ENCODE measurements around the gene CSNK1E. TPM values are rescaled to one million over a fixed set of nuclear protein-coding genes. Genes with fewer than 3 reads are reported as not detected.

The CSNK1E gene
- total and polyA plus RNA-seq, 2 of the 4 experiments (the other 2 are of a cell fraction): 116 to 276 TPM

DNA sequence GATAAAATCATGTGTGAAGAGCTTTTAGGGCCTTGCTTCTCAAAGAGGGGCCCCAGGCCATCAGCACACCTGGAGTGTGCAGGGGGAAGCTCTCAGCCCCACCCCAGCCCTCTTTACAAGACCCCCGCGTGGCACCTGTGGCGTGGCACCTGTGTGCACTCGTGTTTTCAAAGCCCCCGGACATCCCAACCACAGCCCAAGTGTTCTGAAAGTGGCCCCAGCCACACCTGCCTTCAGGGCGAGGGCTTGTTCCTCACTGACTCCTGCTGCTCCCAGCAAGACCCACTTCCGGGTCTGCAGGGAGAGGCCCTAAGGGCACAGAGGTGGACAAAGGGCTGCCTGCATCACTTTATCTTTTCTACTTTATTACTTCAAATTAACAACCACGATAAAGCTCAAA is 26.9 kb downstream of the CSNK1E start:
- Histone ChIP-seq H3K4me2 (ENCODE audit: low read depth, low read length) (no peak overlapping the region), H3K14ac (replicated peaks; ENCODE audit: low read depth, low read length) (no peak overlapping the region), H2BK120ac (ENCODE audit: low read depth, low read length) (no peak overlapping the region), H3K27me3 (ENCODE audit: control insufficient read depth, insufficient read depth, low read length) (no peaks in the 10 kb centered on the region), H3K9ac (ENCODE audit: low read depth, low read length) (no peak overlapping the region), H3K9me3 (ENCODE audit: control insufficient read depth, insufficient read depth, low read length) (no peaks in the 10 kb centered on the region), H4K91ac (ENCODE audit: insufficient read depth, low read depth, low read length) (no peak overlapping the region), H3K23ac (ENCODE audit: low read depth, low read length) (no peak overlapping the region), H4K20me1 (ENCODE audit: insufficient read depth, low read length) (peaks cover 44% of the 10 kb centered on the region), H3K18ac (ENCODE audit: low read depth, low read length) (no peak overlapping the region), H2BK15ac (ENCODE audit: low read depth, low read length) (no peak overlapping the region), H3K4ac (ENCODE audit: low read depth, low read length) (no peak overlapping the region), H3K9me1 (ENCODE audit: insufficient read depth, low read length) (peaks cover 10% of the 10 kb centered on the region), H3K4me3 (ENCODE audit: insufficient read depth, low read depth, low read length) (no peak overlapping the region), H4K8ac (ENCODE audit: low read depth in 2 of 2, low read length in 2 of 2) (no peak overlapping the region), H2AFZ (replicated peaks; ENCODE audit: low read length, poor library complexity) (no peak overlapping the region), H3K27ac (ENCODE audit: insufficient read depth, low read length) (no peak overlapping the region), H2AK9ac (replicated peaks; ENCODE audit: low read depth, low read length, poor library complexity) (peak overlapping the region; percentile 61), H3K56ac (ENCODE audit: extremely low read depth, insufficient read depth, low read length) (no peak overlapping the region), H2BK5ac (ENCODE audit: low read depth, low read length, poor library complexity, severe bottlenecking) (no peak overlapping the region), H2BK20ac (ENCODE audit: low read depth, low read length) (no peak overlapping the region), H4K5ac (ENCODE audit: low read depth, low read length) (no peak overlapping the region), H2AK5ac (ENCODE audit: low read depth, low read length) (no peak overlapping the region), H3K79me1 (ENCODE audit: low read depth in 1 of 2, low read length in 2 of 2) (peaks cover 11 to 71% of the 10 kb centered on the region in 2 experiments), H3K36me3 (ENCODE audit: control insufficient read depth, insufficient read depth, low read length) (peaks cover 63% of the 10 kb centered on the region), H3K4me1 (ENCODE audit: control insufficient read depth, insufficient read depth, low read length) (peaks cover 6% of the 10 kb centered on the region; the same call in 1 of the 2 replicates)
- ATAC-seq (ENCODE audit: low read depth) (no peak), DNase-seq (no peak)
- no peak for TF ChIP-seq SMC3 (IDR thresholded peaks at IDR 0.05; ENCODE audit: low read depth, low read length)
- no peak for TF ChIP-seq FOS (IDR thresholded peaks at IDR 0.05; ENCODE audit: low read depth, low read length)
- TF ChIP-seq POLR2A (IDR thresholded peaks at IDR 0.05; ENCODE audit: low read depth, low read length): no peak
- TF ChIP-seq, protein P1, sequence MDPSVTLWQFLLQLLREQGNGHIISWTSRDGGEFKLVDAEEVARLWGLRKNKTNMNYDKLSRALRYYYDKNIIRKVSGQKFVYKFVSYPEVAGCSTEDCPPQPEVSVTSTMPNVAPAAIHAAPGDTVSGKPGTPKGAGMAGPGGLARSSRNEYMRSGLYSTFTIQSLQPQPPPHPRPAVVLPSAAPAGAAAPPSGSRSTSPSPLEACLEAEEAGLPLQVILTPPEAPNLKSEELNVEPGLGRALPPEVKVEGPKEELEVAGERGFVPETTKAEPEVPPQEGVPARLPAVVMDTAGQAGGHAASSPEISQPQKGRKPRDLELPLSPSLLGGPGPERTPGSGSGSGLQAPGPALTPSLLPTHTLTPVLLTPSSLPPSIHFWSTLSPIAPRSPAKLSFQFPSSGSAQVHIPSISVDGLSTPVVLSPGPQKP (IDR thresholded peaks at IDR 0.05; ENCODE audit: borderline replicate concordance, low read depth, low read length): no peak
- TF ChIP-seq MAFK (IDR thresholded peaks at IDR 0.05; ENCODE audit: low read depth, low read length): no peak
- TF ChIP-seq CEBPB (IDR thresholded peaks at IDR 0.05; ENCODE audit: low read depth, low read length): no peak
- TF ChIP-seq MAZ (IDR thresholded peaks at IDR 0.05; ENCODE audit: borderline replicate concordance, low read depth, low read length): no peak
- TF ChIP-seq RAD21 (IDR thresholded peaks at IDR 0.05; ENCODE audit: low read length): no peak
- dilution Hi-C loops (cut with HindIII; ENCODE audit: low sequenced_read_pairs, unreplicated experiment) (no loop called here), intact Hi-C loops (cut with micrococcal nuclease) (no loop called here), in situ Hi-C loops (cut with MboI; ENCODE audit: low sequenced_read_pairs) (no loop called here)
- BruUV-seq (replicated peaks): no TSS peak
- 83% methylated on average over 5 of the region's 8 CpGs; no CpG with 5 or more reads in 1 of the 2 experiments for WGBS, 2 experiments (ENCODE audit: extremely low coverage in 2 of 2, insufficient read length in 1 of 2)
- ChIA-PET CTCF (interaction anchor here (0.6 kb wide), 1 partner anchor 683 kb away, joined by 4 read pairs; no protein-coding TSS in a partner anchor), POLR2A (ENCODE audit: unreplicated experiment) (interaction anchor here (0.7 kb wide), 2 partner anchors 19 to 33 kb away, joined by 3 read pairs; no protein-coding TSS in a partner anchor)

Measured in IMR-90 (cell line).